DMS53 (cell line): ENCODE measurements around the gene TRIM15.
A peak's percentile ranks its signal among the peaks of the same experiment; 100 is the strongest.

ENCODE experiments used
- DNase-seq: peaks from one replicate; lab custom pipeline; 2025; lab: John Stamatoyannopoulos, UW

TRIM15 gene

DNA sequence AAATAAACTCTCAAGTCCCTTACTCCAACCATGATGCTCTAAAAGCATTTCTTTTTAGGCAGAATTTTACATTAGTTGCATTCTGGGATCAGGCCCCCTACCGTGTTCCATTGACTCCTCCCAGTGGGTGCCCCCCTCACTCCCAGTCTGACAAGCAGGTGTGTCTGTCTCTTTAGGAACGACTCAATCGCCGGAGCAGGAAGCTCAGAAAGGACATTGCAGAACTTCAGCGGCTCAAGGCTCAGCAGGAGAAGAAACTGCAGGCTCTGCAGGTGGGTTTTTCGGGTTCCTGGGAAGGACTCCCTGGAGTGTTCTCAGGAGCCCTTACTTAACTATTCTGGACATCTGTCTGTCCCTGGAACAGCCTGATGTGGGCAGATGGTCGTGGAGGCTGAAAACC is 17.5 kb upstream of the TRIM15 start:
- no peak for DNase-seq

DNA sequence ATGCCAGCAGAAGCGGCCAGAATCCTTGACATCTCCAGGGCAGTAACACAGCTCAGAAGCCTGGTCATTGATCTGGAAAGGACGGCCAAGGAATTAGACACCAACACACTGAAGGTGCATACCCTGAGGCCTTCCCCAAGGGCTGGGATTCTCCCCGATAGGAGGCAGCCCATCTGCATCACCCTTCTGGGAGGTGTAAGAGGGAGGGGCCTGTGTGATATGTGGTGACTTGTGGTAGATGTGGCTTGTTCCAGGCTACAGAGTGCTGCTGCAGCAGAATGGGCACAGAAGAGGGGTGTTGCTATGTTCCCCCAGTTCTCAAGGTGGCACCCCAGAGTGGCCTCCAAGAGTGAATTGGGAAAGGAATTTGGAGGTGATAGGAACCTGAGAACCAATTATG is 16.2 kb upstream of the TRIM15 start:
- DNase-seq, result no peak

DNA sequence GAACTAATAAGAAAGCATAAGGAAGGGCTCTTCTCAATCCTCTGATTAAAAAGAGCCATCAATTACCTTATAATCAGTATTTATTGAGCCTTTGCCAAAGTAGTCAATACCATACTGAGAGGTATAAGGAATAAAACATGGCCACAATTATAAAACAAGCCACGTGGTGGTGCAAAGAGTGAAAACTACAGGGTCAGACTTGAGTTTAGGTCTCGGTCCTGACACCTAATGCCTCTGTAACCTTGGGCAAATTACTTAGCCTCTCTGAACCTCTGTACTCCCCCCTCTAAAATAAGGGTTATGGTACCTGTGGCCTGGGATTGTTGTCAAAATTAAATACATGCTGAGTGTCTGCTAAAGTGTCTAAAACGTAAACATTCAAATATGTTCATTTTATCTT is 14.1 kb upstream of the TRIM15 start:
- DNase-seq, result no peak

DNA sequence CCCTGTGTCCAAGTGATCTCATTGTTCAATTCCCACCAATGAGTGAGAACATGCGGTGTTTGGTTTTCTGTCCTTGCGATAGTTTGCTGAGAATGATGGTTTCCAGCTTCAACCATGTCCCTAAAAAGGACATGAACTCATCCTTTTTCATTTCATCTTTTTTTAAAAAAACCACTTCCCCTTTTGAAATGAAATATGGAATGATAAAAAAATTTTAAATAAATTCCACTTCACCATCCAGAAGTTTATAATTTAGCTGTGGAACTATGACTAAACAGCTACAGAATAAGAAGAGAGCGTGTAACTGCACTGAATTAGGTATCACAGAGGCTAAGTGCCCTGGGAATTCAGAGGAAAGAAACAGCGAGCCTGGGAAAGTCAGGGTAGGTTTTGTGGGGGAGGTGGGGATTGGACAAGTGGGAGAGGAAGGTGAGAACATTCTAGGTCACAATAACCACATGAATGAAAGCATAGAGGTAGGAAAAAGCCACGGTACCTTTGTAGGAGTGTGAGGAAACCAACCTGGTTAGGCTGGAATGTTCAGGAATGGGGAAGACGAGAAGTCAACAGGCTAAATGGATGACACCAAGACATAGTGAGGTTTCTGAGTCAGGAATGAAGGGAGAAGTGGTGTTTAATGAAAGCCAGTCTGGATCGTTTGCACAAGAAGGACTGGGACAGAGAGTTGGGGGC is 13.3 kb upstream of the TRIM15 start:
- no peak for DNase-seq

DNA sequence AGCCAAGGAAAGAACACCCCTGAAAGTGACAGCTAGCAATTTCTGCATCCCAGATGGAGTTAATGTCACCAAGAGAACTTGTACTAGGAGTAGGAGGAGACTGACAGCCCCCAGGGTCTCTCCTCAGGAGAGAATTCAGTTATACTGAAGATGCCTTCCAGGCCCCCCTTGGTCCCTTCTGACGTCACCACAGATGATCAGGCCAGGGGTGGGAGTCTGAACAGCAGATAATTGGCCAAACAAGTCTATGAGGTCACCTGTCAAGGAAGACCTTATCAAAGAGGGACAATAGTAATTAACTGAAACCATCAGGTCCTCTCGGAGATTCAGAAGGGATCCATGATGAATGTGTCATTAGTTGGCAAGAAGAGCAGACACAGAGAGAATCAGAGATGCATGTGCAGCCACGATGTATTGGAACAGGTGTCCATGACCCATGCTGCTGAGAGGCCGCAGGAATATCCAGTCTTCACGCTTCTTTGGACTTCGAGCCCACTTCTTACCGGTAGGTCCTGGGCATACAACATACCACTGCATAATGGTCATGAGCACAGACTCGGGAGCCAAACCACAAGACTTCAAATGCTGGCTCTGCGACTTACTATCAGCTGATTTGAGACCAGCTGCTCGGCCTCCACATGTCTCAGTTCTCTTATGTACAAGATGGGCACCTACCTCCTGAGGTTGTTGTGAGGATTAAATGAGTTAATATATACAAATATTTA is 12.5 kb upstream of the TRIM15 start:
- DNase-seq, result no peak

DNA sequence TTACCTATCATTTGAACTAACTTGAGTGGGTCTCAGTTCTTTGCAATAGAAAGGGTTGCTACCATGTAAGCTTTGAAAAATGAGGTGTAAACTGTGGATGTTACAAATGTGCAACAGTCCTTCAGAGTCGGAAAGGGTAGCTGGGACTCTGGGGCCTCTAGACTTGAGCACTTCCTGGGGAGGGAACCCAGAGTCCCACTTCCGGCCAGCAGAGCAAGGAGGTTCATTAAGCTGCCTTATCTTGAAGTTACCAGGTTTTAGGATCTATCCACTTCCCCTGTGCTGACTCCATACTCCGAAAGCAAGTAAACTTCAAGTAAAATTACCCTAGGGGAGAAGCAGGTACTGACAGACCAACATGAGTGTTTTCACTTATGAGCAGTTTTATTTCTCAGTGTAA is 11.8 kb upstream of the TRIM15 start:
- no peak for DNase-seq

DNA sequence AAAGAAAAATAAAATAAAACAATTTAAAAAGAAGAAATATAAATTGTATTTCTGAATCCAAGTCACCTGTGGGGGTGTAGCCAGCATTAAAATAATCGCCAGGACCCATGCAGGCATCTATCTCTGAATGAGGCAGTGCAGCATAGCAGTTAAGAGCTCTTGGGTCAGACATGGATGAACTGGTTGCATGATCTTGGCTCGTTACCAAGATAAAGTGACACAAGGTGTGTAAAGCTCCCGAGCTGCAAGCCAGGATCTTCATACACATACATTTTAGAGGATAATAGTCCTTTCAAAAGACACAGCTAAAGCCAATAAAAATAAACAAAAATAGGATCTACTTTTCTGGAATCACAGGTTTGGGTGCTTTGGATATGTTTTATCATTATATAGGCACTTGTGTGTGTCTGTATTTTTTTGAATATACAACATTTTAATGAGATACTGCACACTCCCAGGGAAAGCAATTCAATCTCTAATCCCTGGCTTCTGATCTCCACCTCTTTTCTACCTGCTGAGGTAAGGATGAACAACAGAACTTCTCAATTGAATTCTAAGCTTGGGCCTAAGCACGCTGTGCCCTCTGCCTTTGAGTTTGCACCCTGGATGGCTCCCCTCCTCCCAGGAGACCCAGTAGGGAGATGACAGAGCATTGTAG is 11.2 kb upstream of the TRIM15 start:
- peak; percentile 58 for DNase-seq

DNA sequence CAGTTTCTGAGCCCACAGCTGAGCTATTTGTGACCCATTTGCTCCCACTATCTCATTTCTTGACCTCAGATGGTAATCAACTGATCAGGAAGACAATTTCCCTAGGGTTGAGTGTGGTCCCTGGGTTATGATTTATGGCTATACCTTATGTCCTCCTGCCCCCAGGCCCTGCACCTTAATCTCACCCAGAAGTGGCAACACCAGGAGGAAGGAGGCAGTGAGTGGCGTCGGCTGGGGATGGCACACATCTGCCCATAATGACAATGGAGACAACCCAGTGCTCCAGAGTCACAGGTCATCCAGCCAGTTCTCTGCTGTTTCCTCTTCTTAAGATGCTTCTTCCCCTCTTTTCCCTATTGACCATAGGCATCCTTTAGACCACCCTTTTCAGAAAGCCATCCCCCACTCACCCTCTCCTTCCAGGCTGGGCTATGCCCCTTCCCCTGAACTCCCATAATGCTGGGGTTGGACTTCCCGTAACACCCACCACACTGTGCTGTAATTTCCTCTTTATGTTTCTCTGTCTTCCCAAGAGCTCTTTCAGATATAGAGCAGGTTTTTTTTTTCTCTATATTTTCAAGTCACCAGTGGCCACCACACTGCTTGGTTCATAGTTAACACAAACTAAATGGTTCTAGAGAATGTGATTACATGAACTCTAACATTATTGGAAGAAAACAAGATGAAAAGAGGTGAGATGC is 10.3 kb upstream of the TRIM15 start:
- no peak for DNase-seq

DNA sequence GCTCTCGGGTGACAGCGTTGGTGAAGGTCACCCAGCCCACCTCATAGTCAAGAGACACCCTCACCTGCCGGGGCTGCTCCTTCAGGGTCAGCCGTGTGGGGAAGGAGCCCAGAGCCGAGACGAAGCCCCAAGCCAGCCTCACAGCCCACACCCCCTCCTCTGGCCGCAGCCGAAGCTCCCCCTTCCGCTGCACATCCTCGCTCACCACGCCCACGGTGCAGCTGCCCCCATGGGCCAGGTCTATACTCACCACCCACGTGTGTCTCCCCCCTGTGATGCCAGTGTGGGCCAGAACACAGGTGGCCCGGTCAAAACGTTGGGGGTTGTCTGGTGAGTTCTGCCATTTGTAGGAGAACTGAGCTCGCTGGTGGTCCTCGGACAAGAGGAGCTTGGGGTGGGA is 9.3 kb upstream of the TRIM15 start:
- DNase-seq, result no peak

DNA sequence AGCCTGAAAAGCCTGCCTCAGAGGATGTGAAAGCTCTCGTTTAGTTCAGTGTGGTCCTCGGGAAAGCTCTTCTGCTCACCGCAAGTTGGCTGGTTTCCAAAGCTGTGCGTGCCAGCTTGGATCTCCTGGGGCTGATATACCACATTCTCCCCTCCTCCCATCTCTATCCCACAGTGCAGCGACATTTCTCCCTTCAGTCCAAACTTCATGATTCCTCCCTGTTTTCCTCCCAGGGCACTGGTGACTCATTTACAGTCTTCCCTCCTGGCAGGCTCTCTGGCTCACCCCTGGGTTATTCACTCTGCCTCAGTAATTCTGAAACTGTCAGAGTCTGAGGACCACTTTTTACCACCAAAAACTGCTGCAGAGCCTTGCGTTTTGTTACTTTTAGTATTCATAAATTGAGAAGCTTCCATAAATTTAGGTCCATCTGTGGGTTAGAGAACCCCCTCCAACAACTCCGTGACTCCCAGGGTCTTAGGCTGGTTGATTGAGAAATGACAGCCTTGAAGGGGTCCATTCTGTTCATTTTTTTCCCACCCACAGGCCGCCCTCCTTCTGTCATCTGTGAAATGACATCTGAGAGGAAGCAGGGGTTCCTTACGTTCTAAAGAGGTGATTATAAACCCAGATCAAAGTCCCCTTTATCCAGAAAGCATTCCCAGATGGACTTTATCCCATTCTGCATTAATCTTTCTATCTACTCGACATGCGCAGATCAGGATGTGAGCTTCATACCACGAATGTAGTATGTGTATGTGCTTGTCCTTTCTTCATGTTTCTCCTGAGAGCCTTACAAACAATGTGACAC is 8.4 kb upstream of the TRIM15 start:
- DNase-seq, result peak; percentile 52

DNA sequence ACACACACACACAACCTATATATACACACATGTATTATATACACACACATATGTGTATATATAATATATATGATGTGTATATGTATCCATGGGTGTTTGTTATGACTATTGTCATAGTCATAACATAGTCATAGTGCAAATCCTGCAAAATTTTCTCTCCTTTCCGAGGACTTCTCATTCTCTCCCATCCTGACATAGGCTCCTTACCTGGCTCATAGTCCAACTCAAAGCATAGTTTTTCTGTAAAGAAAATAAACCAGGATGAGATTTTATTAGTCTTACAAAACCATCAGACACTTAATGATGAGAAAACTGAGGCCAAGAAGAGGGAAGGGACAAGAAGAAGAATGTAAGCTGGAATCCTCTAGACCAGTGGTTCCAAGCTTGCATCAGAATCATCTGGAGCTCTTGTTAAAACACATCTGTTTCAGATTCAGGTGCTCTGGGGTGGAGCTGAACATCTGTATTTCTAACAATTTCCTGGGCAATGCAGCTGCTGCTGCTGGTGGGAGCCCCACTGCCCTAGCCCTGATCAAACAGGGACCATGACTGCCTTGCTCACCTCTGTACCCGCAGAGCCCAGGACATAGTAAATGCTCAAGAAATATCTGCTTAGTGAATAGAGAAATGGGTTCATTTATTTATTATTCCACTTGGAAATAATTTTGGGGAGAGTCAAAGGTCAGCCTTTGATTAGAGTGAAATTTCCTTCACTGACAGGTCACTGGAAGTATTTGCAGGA is 7.7 kb upstream of the TRIM15 start:
- DNase-seq, result no peak

DNA sequence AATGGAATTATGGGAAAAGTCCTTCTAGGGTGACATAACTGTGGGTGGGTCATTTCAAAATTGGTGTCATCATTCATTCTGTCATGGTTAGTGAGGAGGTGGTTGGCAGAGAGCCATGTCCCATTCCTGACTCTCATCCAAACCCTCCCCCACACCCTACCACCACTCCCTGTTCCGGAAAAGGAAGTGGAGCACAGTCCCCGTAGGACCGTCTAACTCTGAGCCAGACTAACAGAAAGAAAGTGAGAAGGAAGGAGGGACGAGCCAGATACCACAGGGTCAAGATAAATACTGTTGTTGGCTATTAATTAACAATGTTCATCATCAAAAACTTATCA is 7.1 kb upstream of the TRIM15 start:
- DNase-seq, result peak; percentile 16

DNA sequence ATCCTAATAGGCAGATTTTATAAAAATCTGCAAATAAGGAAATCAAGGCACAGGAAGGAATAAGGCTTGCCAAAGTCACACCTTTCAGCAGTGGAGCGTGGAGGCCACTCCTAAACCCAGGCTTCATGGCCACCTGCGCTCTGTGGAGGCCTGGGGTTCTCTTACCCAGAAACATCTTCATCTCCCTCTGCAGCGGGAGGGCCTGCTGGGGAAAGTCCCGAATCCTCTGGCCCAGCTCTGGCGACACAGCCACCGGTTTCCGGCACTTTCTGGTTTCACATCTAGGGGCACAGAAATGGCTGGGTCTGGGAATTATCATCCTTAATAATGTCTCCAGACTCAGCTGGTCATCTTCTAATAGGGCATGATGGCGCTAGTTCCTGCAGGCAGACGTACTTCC is 6.6 kb upstream of the TRIM15 start:
- DNase-seq, result no peak

DNA sequence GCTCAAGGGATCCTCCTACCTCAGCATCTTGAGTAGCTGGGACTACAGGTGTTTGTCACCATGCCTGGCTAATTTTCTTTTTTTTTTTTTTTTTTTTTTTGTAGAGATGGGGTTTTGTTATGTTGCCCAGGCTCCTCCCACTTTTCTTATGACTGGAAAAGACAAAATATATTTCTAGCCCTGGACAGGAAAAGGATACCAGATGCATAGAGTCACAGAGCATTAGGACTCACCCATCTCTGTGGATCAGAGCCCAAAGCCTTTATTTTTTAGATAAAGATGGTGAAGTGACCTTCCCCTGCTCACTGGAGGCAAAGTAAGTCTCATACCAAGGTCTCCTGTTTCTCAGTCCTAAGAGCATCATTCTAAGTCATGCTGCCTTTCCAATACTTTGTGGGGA is 5.8 kb upstream of the TRIM15 start:
- DNase-seq, result no peak

DNA sequence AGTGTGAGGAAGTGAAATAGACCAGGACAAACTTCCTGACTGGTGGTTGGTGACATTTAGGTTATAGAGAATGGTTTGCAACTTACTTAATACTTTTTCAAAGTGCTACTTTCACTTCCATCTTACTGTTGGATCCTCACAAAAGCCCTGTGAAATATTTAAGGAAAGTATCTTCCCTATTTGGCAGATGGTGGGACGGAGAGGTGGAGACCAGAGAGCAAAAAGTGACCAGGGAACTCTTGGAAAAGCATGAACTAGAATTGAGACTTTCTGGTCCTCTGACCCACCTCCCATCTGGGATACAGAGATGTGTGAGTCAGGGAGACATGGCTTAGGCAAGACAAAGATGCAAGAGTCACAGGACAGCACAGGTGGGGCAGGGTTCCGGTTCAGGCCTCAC is 5.3 kb upstream of the TRIM15 start:
- DNase-seq, result no peak

DNA sequence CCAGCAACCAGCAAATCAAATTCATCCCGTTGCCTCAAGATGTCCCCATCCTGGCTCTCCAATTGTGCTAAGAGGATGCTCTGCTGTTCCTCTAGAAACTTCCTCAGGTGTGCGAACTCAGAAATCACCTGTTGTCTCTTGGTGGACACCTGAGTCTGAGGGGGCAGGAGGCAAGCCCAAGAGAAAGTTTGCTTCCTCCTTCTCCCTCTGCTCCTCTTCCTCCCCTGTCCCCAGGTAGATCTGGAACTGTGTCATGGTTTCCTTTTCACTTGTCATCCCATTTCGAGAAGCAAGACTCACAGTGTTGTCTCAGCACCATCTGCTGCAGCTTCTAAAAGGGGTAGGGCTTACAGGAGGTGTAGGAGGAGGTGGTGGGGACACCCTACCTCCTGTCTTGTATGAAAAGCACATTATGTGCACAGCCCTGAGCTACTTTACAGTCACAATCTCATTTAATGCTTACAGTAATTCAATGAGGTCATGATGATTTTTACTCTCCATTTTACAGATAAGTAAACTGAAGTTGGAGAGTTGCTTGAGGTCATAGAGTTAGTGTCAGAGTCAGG is 4.8 kb upstream of the TRIM15 start:
- DNase-seq, result no peak

DNA sequence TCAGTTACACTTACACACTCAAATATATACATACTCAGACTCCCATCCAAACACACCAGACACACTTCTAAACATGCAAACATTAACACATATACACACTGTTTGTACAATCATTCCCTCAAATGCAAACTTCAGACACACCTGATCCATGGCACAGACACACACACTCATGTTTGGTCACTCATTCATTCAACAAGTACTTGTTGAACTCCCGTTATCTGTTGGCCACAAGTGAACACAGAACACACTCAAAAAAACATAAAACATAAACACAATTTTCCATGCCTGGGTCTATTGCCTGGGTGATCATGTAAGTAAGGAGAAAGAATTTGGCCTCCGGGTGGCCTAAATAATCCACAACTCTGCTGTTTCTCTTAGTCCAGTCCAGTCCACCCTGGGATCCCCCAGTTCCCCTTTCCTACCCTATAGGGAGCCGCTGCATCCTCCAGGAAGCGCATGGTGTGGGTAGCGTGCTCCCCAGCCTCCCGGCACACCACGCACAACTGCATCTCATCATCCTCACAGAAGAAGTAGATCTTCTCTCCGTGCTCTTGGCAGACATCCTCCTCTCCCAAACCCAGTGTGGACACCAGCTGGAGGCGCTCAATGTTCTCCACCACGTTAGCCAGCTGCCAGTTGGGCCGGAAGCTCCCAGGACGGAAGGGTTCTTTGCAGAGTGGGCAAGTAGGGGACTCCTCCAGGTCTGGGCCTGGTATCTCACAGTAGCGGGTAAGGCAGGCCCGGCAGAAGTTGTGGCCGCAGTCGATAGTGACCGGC is 3.1 kb upstream of the TRIM15 start:
- no peak for DNase-seq

DNA sequence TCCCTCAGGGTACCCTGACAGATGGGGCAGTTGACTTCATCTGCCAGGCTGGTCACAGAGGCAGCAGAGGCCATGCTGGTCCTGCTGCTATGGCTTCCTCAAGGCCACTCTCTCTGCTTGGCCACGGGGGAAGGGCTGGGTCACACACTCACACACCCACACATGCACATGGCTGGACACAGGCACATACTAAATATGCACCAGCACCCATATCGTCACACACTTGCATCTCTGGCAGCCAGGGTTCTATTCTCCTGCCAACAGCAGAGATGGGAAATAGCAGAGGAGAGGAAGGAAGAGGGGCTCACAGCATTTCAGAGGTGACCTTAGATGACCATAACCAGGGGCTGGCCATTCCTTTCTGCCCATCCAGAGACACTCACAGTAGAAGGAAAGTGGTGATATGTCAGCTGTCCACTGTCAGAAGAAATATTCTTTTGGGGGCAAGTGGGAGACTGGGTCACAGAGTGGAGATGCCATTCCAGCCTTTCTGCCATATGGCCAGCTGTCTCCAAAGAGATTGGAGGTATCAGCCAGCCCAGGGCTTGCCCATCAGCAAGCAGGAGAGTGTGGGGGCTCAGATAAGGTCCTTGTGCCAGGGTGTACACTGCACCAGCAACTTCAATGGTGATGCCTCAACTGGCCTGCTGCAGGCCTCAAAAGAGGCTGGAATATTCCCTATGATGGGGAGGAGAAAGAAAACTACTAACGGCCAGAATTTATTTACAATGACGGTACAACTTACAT is 2.4 kb upstream of the TRIM15 start, which contains the start of gene TRIM10:
Gene TRIM10 (minus strand): TSS at position 427 of the 747 bp plus-strand sequence. CDS start 353 bp downstream, at position 74.
- no peak for DNase-seq
